ENCODE measurements around the gene CCDC136.

Gene CCDC136

GRCh38 chr7:128807191-128807590 is 15.4 kb downstream of the CCDC136 start:
- no peak for DNase-seq

GRCh38 chr7:128809363-128809762 is 17.6 kb downstream of the CCDC136 start:
- no peak for DNase-seq

DNA sequence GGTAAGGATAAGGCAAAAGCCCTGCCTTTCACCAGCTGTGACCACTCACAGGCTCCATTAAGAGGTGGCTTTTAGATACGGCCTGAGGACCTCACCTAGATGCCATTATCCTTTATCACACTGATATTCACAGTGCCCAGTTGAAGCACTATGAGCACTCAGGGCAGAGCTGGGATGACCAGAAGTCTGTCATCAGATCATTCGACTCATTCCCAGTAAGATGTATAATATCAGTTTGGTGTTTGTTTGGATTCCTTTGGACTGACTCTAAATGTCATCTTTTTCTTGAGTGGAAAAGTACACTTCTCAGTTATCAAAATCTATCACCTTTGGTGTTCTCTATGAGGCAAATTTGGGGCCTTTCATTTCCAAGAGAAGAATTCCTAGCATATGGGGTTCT is 18.7 kb downstream of the CCDC136 start:
- DNase-seq = no peak

GRCh38 chr7:128810997-128811396 is 19.2 kb downstream of the CCDC136 start:
- DNase-seq = no peak

DNA sequence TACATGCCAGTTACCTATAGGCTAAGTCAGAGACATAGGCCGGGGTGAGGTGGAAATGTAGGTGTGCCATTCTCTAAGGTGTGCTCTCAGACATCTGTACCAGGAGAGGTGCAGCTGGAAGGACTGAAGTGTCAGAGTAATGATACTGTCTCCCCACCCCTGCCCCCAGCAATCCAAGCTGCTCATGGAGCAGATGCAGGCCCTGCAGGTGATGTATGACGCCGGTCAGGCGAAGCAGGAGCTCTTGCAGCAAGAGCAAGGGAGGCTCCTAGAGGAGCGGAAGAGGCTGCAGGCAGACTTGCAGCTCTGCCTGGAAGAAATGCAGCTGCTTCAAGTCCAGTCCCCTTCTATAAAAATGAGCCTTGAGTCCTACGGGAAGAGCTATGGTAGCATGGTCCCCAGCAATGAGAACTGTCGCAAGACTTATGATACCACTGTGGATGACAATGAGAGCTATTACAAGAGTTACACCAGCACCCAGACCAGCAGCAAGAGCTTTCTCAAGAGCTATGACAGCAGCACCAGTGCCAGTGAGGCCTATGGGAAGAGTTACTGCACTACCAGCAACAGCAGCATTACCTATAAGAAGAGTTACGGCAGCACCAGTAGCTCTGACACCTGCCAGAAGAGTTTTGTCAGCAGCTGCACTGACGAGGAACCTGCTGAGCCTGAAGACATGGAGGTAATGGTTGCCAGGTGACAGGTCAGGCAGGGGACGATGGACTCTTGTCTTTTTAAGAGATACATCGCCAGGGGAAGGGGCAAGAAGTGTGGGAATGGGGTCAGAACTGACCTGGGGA is 20.1 kb downstream of the CCDC136 start:
- DNase-seq = peak in 1 of 2 donors; percentile 11

DNA sequence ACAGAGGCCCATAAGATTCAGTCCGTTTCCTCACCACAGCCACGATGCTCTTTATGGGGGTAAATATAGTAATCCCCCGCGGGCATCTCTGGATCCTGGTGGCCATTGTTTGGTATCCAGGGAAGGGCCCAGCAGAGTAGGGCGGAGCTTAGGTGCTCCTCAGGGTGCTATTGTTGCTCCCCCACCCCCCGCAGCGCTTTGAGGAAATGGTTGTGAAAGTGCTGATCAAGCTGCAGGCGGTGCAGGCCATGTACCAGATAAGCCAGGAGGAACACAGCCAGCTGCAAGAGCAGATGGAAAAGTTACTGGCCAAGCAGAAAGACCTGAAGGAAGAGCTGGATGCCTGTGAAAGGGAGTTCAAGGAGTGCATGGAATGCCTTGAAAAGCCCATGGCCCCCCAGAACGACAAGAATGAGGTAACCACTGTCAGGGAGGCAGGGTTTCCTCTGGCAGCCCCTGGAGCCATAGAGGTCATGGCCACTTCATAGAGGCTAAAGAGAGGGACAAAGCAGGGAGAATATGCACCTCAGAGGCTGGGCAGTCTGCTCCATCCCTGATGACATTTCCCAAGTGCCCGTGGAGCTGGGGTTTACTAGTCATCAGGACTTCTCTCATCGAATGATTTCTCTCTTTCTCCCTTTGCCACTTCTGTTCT is 20.9 kb downstream of the CCDC136 start:
- DNase-seq = peak; percentile 31 to 53

- no peak for DNase-seq
These were observed 22.7 kb downstream of the CCDC136 start for GRCh38 chr7:128814499-128814898.

GRCh38 chr7:128815289-128815942 is 23.6 kb downstream of the CCDC136 start:
- peak; percentile 39 to 53 for DNase-seq

DNA sequence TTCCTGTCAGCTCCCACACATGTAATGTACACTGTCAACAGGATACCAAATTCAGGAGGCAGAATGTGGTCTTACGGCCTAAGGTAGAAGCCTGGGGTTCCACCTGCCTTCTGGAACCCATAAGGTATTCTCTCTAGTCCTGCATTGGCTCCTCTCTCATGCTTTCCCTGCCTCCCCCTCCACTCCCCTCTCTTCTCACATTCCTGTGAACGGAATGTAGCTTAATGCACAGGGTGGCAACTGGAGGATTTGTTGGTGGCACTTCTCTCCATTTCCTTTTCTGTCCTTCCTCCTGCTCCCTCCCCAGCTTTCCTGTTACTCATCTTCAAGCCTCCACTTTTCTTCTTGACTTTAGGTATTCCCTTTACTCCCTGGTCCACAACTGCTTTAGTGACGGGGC is 26.9 kb downstream of the CCDC136 start:
- no peak for DNase-seq

DNA sequence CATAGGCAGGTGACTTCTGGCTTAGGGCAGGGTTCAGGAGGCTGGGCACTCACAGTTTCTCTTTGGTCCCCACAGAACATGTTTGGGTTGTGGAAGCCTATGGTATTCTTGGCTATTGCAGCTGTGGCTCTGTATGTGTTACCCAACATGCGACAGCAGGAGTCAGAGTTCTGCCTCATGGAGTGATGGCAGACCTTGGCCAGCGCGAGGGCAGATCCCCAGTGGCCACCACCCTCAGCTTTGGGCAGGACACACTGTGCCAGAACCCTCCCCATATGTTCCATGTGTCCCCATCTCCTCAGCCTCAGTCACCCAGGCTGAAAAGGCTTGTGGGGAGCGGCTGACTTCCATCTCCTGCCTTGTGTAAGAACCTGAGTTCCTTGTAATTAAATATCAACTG is 30.0 kb downstream of the CCDC136 start:
- no peak for DNase-seq

DNA sequence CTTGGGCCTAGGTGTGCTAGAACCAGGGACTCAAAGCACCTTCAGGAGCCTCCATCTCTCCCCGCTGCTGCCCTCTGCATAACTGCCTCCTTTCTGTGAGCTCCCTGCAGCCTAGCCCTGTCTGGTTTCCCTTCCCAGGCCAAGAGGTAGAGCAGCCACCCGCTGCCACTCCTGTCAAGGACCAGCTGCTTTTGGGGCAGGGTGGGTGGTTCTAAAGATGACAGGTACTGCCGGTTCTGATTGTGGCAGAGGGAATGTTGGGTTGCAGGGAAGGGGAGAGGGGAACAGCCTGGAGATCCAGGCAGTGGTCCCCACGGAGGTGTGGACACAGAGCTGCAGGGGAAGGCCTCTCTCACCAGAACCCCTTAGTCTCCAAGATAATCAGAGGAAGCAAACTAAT is 34.7 kb downstream of the CCDC136 start:
- no peak for DNase-seq

- DNase-seq = no peak
These were observed 35.1 kb downstream of the CCDC136 start for GRCh38 chr7:128826916-128827247.

- no peak for DNase-seq
These were observed 35.6 kb downstream of the CCDC136 start for GRCh38 chr7:128827248-128827958.

- no peak for DNase-seq
These were observed 36.4 kb downstream of the CCDC136 start for GRCh38 chr7:128827971-128828711.

GRCh38 chr7:128829391-128830166 is 37.8 kb downstream of the CCDC136 start:
- no peak for DNase-seq

GRCh38 chr7:128830231-128831177 is 38.7 kb downstream of the CCDC136 start, which contains the start of gene FLNC:
Gene FLNC (plus strand): TSS chr7:128830406. CDS start chr7:128830638, 232 bp downstream.
- DNase-seq = peak; percentile 28 to 55

DNA sequence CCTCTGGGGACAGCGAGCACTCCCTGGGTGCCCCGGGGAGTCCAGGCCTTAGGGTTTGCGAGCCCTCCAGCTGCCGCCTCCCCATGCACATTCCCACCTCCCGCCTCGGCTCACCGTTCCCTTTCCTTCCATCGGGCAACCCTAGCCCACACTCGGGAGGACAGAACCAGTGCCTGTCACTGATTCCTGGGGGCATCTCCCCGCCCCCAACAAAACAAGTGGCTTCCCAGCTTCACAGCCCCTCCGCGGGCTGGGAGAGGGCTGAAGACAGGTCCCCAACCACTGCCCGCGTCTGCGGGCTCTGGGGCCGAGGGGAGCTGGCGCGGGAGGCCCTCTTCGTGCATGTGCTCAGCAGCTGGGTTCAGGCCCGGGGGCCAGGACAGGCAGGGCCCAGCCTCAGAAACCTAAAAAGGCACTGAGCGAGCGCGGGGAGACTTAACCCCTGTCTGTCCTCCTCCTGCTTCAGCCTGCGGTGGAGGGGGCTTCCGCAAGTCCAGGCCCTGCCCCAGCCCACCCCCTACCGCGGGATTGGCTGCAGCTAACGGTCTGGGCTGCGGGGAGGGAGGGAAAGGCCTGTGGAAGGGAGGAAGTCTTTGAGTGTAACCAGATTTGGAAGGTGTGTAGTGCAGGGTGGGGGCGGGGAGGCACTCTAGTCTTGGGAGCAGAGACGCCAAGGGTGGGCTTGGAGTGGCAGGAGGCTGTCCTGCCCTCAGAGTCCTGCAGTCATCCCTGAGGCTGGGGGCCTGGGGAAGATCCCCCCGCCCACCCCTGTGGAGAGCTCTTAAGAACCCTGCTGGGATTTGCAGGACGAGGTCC is 39.6 kb downstream of the CCDC136 start:
- DNase-seq = no peak

DNA sequence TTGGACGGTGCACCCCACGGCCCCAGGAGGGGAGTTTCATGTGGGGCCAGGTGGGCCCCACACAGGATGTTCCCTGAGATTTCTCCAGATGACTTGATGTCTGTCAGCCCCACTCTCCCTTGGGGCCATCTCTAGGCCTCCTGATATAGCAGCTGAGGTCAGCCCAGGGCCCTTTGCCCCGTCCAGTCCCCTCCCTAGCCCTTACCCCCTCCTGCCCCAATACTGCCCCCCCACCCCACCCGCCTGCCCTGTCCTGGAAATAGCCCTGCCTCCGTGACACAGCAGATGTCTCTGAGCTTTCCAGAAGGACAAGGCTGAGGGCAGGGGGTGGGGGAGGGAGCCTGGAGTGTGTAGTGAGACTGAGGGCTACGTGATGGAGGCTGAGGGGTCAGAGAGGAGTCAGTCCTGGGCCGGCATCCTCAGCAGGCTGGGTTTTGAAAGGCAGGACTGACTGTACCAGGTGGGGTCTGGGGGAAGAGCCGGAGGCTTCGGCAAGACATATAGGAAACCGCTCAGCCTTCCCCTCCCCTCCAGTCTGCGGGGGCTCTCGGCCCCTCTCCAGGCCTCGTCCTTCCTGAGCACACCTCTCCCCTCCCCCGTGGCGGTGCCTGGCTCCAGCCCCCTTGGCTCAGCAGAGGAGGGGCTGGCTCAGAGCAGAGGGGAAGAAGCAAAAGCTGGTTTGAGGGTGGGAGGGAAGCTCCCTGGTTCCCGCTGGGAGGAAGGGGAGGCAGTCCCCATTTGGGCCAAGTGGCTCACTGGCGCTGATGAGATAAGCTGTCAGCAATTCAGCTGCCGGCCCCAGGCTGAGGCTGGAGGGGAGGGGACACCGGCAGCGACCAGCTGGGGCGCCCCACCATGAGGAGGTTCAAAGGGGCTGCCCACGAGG is 40.5 kb downstream of the CCDC136 start:
- DNase-seq = no peak

DNA sequence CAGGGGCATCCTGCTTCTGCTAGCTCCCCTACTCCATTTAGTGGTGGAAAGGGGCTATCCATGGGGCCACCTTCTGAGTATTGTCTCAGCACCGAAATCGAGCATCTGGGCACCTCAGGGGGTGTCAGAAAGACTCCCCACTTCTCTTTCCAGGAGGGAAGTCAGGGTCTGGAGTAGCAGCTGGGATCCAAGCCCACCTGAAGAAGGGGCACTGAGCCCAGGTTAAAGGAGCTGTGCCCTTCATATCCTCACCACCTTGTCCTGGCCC is 41.0 kb downstream of the CCDC136 start:
- no peak for DNase-seq

All from inflammatory macrophage (primary cell).